HepG2 (cell line): ENCODE results near the gene PLPPR3. TPM values are rescaled to one million over a fixed set of nuclear protein-coding genes. Genes with fewer than 3 reads are reported as not detected.

Experiments
- ARHGAP35 ChIP-seq: sonication (generic); formaldehyde crosslinking; IDR thresholded peaks from 2 replicates; pipeline ENCODE4 v1.9.0; 2022; ENCODE audit warnings: mild to moderate bottlenecking, inconsistent platforms, moderate library complexity, missing genetic modification reagents, borderline replicate concordance
- ATF4 ChIP-seq, 2 experiments: fragments of 450-650 bp in 1 of 2; sonication (generic) in 1 of 2; formaldehyde crosslinking; IDR thresholded peaks; 2 replicates each; pipeline versions ENCODE4 v1.5.0 to v1.8.0; 2020 to 2022; ENCODE audit warnings: mild to moderate bottlenecking in 1 of 2, missing genetic modification reagents in 1 of 2
- DNMT1 ChIP-seq: sonication (generic); formaldehyde crosslinking; IDR thresholded peaks from 2 replicates; pipeline ENCODE4 v1.5.1; 2020; ENCODE audit warnings: mild to moderate bottlenecking, missing genetic modification reagents
- DZIP1 ChIP-seq: sonication (generic); formaldehyde crosslinking; IDR thresholded peaks from 2 replicates; pipeline ENCODE4 v1.5.0; 2020; ENCODE audit warnings: mild to moderate bottlenecking, missing genetic modification reagents
- ELK4 ChIP-seq: sonication (generic); formaldehyde crosslinking; IDR thresholded peaks from 2 replicates; pipeline ENCODE4 v1.9.0; 2021; ENCODE audit warnings: missing genetic modification reagents, borderline replicate concordance
- HMG20B ChIP-seq: conservative IDR thresholded peaks from 2 replicates; pipeline ENCODE4 v1.6.1; 2016; ENCODE audit warnings: missing genetic modification reagents, missing compliant biosample characterization
- MATR3 ChIP-seq: sonication (generic); formaldehyde crosslinking; IDR thresholded peaks from 2 replicates; pipeline ENCODE4 v1.4.0; 2020; ENCODE audit warnings: missing genetic modification reagents
- MED1 ChIP-seq: sonication (generic); formaldehyde crosslinking; IDR thresholded peaks from 2 replicates; pipeline ENCODE4 v1.4.0; 2020; ENCODE audit warnings: missing genetic modification reagents
- MLX ChIP-seq: IDR thresholded peaks from 2 replicates; pipeline ENCODE4 v1.6.1; 2016
- MTA3 ChIP-seq: sonication (generic); formaldehyde crosslinking; IDR thresholded peaks from 2 replicates; pipeline ENCODE4 v1.4.0; 2020; ENCODE audit warnings: missing genetic modification reagents
- RERE ChIP-seq: IDR thresholded peaks from 2 replicates; pipeline ENCODE4 v1.6.1; 2016; ENCODE audit warnings: low read depth, missing genetic modification reagents, missing compliant biosample characterization
- RFX5 ChIP-seq: IDR thresholded peaks from 2 replicates; pipeline ENCODE4 v1.6.1; 2011; ENCODE audit warnings: low read depth, low read length, improper control_type of control experiment
- SYNCRIP ChIP-seq: fragments of 200-400 bp; formaldehyde crosslinking; IDR thresholded peaks from 2 replicates; pipeline ENCODE4 v1.6.1; 2018; ENCODE audit warnings: mild to moderate bottlenecking, low read depth, low read length; ENCODE audit not compliant: insufficient read depth
- ZNF260 ChIP-seq: sonication (generic); formaldehyde crosslinking; IDR thresholded peaks from 2 replicates; pipeline ENCODE4 v1.4.0; 2020; ENCODE audit warnings: missing genetic modification reagents, low read depth, mild to moderate bottlenecking, borderline replicate concordance
- ZNF326 ChIP-seq: sonication (generic); formaldehyde crosslinking; IDR thresholded peaks from 2 replicates; pipeline ENCODE4 v1.4.0; 2020; ENCODE audit warnings: missing genetic modification reagents, borderline replicate concordance
- ZNF33B ChIP-seq: sonication (generic); formaldehyde crosslinking; IDR thresholded peaks from 2 replicates; pipeline ENCODE4 v1.5.1; 2020; ENCODE audit warnings: mild to moderate bottlenecking, missing genetic modification reagents
- ZNF737 ChIP-seq: sonication (generic); formaldehyde crosslinking; IDR thresholded peaks from 2 replicates; pipeline ENCODE4 v1.5.0; 2020; ENCODE audit warnings: missing genetic modification reagents, mild to moderate bottlenecking, borderline replicate concordance
- ZNF775 ChIP-seq: sonication (generic); formaldehyde crosslinking; IDR thresholded peaks from 2 replicates; pipeline ENCODE4 v1.4.0; 2020; ENCODE audit warnings: missing genetic modification reagents, mild to moderate bottlenecking, moderate library complexity, borderline replicate concordance
- ZSCAN21 ChIP-seq: sonication (generic); formaldehyde crosslinking; IDR thresholded peaks from 2 replicates; pipeline ENCODE4 v1.8.0; 2022; ENCODE audit warnings: mild to moderate bottlenecking, missing genetic modification reagents, moderate library complexity, borderline replicate concordance
- polyA plus RNA-seq, 8 experiments: library from polyadenylated mRNA; depleted of rRNA in 3 of 8; stranded (reverse) in 7 of 8; unstranded in 1 of 8; fragments of >200 nt; fragmentation: Illumina TruSeq in 4 of 8; extraction: Trizol in 4 of 8; gene quantifications; 2 replicates each; pipeline versions ENCODE4 v1.2.1 to v1.2.3, GENCODE V29; 2011 to 2016; ENCODE audit warnings: low read depth in 4 of 8, missing spikeins in 1 of 8, mixed read lengths in 1 of 8; ENCODE audit not compliant: insufficient read depth in 1 of 8
- total RNA-seq, 5 experiments: library from RNA; depleted of rRNA; stranded (reverse); fragments of >200 nt; fragmentation: Illumina TruSeq; extraction: Trizol; gene quantifications; 2 replicates each; pipeline ENCODE4 v1.2.3, GENCODE V29; 2016; ENCODE audit warnings: low read depth in 1 of 5

The PLPPR3 gene
- total and polyA plus RNA-seq, 2 of the 13 experiments (the other 11 are each of a cell fraction or from before 2014, with no cell fraction given): 0.07 to 0.16 TPM

GRCh38 chr19:800360-801029, 21.3 kb downstream of the PLPPR3 start (continued):
- TF ChIP-seq ZNF737 (no peak), MATR3 (CRISPR knock-in tag) (no peak), ZNF775 (CRISPR knock-in tag) (no peak), RERE (CRISPR knock-in tag) (no peak), MED1 (CRISPR knock-in tag) (0 out of 2 replicates have a peak, but pooled peaks have one; percentile 15), RFX5 (no peak), ZNF326 (CRISPR knock-in tag) (no peak), SYNCRIP (no peak), ATF4 (CRISPR knock-in tag; IDR thresholded peaks at IDR 0.05) (no peak), DZIP1 (CRISPR knock-in tag) (no peak), ZSCAN21 (CRISPR knock-in tag) (no peak), MTA3 (CRISPR knock-in tag) (no peak), HMG20B (CRISPR knock-in tag) (no peak), DNMT1 (CRISPR knock-in tag) (no peak), ZNF260 (CRISPR knock-in tag) (no peak), ELK4 (CRISPR knock-in tag) (no peak), ARHGAP35 (CRISPR knock-in tag) (no peak), MLX (CRISPR knock-in tag) (no peak), ZNF33B (CRISPR knock-in tag) (no peak)
